GM12875 (cell line): ENCODE measurements around the gene SLC38A8.

Experiments
- H3K4me3 ChIP-seq: one replicate; pipeline ENCODE4 v1.5.1; 2011; ENCODE audit warnings: low read depth, low read length, control low read depth
- TF ChIP-seq, protein P1 (sequence below): IDR thresholded peaks from 2 replicates; pipeline ENCODE4 v1.5.1; 2011; ENCODE audit warnings: low read depth, mild to moderate bottlenecking, control low read depth, inconsistent platforms, low read length, moderate library complexity, borderline replicate concordance; ENCODE audit not compliant: insufficient read depth

SLC38A8 gene

DNA sequence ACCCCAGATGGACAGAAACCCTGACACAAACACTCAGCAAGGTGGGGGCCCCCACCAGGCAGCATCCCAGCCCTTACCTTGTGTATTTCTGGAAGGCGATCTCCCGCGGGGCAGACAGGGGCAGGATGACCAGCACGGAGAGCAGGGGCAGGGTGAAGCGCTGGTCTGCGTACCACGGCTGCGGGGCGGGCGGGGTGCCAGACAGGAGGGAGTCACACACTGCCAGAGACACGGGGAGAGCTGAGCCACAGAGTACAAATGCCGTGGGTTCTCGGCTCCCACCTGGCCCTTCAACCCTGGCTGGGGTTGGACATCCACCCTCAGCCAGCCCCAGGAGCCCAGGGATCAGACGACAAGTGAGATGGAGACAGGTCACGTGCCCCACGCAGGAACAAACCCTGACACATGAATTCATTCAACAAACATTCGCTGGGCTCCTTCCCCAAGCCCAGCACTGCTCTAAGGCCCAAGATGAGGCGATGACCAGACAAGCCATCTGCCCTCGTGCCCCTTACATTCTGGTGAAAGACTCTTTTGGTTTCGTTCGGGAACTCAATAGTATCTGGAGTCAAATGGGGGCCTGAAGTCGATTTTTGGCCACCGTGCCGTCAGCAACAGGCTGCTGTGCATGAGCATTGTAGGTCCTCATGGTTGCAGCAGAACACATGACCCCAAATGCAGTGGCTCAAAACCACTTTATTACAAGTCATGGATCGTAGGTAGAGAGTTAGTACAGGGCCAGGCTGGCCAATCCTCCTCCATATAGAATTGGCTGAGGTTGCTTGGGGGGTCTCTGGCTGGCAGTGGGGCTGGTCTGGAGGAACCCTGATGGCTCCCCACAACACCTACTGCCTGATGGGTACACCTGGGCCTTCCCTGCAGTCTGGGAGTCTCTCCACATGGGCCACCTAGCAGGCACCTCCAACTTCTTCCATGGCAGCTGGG lies 9.1 kb downstream of the SLC38A8 start:
- no peak overlapping the region for H3K4me3 ChIP-seq
- TF ChIP-seq, protein P1, sequence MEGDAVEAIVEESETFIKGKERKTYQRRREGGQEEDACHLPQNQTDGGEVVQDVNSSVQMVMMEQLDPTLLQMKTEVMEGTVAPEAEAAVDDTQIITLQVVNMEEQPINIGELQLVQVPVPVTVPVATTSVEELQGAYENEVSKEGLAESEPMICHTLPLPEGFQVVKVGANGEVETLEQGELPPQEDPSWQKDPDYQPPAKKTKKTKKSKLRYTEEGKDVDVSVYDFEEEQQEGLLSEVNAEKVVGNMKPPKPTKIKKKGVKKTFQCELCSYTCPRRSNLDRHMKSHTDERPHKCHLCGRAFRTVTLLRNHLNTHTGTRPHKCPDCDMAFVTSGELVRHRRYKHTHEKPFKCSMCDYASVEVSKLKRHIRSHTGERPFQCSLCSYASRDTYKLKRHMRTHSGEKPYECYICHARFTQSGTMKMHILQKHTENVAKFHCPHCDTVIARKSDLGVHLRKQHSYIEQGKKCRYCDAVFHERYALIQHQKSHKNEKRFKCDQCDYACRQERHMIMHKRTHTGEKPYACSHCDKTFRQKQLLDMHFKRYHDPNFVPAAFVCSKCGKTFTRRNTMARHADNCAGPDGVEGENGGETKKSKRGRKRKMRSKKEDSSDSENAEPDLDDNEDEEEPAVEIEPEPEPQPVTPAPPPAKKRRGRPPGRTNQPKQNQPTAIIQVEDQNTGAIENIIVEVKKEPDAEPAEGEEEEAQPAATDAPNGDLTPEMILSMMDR: no peak

- TF ChIP-seq, protein P1: no peak
- no peak overlapping the region for H3K4me3 ChIP-seq
Measured at GRCh38 chr16:84032458-84033178, 10.0 kb downstream of the SLC38A8 start.

DNA sequence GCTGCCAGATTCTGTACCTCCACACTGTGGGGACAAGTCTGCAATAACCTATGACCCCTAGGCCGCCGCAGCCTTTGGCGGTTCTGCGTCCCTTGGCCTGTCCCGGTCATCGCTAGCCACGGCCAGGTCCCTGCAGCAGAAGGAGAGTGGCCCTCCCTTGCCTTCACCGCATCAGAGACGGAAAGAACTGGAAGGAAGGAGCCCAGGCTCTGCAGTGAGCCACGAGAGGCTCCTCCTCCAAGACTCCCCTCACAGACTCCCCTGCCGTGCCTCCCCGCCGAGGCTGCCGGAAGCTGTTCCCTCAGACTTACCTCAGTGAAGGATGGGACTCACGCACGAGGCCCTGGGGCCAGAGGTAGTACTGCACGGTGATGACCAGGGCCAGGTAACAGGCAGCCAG lies 11.0 kb downstream of the SLC38A8 start:
- H3K4me3 ChIP-seq: no peak overlapping the region
- TF ChIP-seq, protein P1: no peak

GRCh38 chr16:84029297-84030047 lies 13.1 kb downstream of the SLC38A8 start:
- H3K4me3 ChIP-seq: no peak overlapping the region
- TF ChIP-seq, protein P1: no peak

DNA sequence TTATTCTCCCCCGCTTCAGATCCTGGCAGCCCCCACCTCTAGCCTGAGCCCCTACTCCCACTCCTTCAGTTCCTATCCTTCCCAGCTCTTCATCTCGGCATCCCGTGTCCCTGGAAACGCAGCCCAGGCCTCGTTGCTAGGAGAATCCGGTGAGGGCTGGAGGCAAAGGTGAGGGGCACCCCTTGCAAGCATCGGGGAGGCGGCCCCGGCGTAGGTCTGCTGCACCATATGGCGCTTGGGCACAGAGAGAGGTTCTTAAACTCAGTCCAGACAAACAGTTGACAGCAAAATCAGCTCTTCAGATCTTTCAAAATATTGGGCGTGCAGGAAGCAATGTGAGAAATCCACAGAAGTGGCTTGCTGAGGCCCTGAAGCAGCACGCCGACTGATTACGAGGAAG lies 15.0 kb downstream of the SLC38A8 start:
- TF ChIP-seq, protein P1: no peak
- H3K4me3 ChIP-seq: no peak overlapping the region

GRCh38 chr16:84026606-84027005 lies 16.0 kb downstream of the SLC38A8 start:
- TF ChIP-seq, protein P1: no peak
- no peak overlapping the region for H3K4me3 ChIP-seq
